NK-92 (cell line): ENCODE results near the gene GNPNAT1.

Source experiments
- DNase-seq: peaks from one replicate; lab custom pipeline; 2025; ENCODE audit not compliant: unreplicated experiment; lab: John Stamatoyannopoulos, UW

The GNPNAT1 gene

DNA sequence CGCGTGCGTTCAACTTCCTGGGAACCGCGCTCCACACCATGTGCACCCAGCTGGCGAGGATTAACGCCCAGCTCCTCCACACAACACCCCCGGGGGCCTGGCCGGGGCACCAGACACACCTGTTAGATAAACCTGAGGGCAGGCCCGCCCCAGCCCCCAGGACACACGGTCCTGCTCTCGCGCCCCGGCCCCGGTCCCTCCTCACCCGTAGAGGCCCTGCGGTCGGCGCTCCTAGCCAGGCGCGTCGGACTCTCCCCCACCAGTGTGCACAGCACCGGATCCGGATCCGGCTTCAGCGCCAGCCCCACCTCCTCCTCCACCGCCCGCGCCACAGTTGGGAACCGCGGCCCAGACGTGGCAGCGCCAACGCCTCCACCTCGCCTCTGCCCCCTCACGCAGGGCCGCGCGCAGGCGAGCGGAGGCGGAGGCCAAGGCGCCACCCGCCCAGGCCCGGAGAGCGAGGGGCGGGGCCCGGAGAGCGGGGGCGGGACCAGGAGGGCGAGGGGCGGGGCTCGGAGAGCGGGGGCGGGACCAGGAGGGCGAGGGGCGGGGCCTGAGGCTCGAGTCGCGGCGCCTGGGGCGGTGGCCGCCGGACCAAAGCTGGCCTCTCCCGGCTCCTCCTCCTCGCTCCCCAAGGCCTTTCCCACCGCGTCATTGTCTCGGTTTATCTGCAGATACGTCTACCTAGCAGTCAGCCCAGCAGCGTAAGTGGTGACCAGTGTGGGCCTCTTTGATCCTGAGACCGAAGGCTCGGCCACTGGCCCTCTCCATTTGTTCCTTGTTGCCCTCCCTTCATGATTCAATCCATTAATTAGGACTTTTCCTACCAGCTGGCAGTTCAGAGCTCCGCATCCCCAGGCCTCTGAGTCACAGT is at the start of gene GNPNAT1:
GNPNAT1 (minus strand) TSS at position 385 of the 874 bp plus-strand sequence. CDS start 6,957 bp downstream, outside the sequence.
- DNase-seq = peak; percentile 51

DNA sequence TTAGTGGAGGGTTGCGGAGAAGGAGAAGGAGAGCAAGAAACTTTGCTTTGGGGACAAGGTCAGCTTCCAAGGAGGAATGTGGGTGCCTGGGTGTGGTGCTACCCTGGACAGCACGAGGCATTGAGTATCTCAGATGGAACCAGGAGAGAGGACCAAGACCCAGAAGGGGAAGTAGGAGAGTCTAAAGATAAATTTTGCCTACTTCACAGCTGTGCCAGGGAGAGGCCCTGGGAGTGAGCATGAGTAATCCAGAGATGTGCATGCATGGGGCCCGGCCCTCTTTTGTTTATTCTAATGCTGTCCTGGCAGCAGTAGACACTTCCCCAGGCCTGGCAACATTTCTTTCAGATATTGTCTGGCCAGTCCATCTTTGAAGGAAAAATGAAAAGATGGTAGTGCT is 49.5 kb upstream of the GNPNAT1 start:
- DNase-seq = no peak

- DNase-seq = no peak
Observed at GRCh38 chr14:52837451-52837850, 46.0 kb upstream of the GNPNAT1 start.

GRCh38 chr14:52836063-52836462 is 44.7 kb upstream of the GNPNAT1 start:
- DNase-seq = no peak

- no peak for DNase-seq
Observed at GRCh38 chr14:52835122-52835903, 43.9 kb upstream of the GNPNAT1 start.

GRCh38 chr14:52834440-52834842 is 43.0 kb upstream of the GNPNAT1 start:
- no peak for DNase-seq

DNA sequence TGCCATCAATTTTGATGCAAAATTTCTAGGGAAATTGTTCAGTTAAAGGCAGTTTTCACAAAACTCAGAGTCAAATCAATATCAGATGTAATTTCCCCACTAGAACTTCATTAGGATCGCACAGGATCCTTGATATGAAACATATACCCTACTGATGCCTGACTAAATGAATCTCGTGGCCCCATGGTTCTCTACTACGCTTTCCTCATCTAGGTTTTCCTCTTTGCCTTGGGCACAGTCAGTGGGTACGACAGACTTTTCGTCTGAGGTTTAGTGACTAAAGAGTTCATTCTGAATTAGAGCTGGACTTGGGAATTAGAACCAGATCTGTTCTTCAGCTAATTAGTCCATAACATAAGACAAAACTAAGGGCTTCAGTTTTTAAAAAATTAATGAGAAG is 42.5 kb upstream of the GNPNAT1 start:
- no peak for DNase-seq

DNA sequence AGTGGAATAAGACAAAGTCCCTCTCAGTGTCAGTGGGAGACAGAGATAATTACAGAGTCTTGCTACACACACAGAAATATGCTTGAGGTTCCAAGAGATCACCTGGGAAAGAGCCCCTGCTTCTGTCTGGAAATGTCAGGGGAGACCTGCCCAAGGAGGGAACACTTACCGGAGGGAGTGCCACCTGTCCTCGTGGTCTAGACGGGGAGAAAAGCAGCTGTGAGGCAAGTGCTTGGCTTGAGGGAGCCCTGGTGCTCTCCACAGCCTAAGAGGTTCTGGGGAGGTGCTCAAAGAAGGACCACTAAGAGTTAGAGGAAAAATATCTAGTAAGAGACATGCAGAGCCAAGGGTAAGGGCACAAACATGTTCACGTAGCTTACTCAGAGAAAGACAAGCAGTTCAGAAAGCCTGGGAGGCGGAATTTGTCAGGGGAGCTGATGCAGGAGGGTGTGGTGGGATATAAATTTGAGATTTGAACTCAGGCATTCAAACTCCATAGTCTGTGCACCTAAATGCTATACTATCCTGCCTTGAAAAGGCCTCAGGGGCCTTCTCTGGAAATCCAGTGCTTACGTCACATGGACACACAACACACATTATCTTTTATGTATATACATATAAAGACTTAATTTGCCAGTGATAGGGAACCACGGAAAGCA is 38.2 kb upstream of the GNPNAT1 start:
- DNase-seq = no peak

GRCh38 chr14:52827426-52827825 is 36.0 kb upstream of the GNPNAT1 start:
- no peak for DNase-seq

- DNase-seq = no peak
Observed at GRCh38 chr14:52825085-52825484, 33.7 kb upstream of the GNPNAT1 start.

GRCh38 chr14:52824462-52824861 is 33.1 kb upstream of the GNPNAT1 start:
- no peak for DNase-seq

GRCh38 chr14:52821805-52822250 is 30.4 kb upstream of the GNPNAT1 start:
- DNase-seq = no peak

DNA sequence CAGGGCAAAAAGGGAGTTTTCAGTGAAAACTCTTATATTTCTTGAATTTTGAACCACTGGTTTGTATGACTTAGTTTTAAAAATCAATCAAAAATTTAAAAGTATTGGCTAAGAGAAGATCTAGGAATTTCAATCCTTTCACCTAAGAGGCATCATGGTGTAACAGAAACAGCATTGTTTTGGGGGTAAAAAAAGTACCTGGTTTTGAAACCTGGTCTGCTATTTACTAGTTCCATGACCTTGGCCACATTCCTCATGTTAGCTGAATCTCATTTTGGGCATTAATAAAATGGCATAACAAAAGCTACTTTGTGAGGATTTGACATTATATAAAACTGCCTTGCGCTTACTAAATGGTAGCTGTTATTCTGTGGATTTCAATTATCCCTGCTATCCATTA is 16.7 kb upstream of the GNPNAT1 start:
- DNase-seq = no peak

DNA sequence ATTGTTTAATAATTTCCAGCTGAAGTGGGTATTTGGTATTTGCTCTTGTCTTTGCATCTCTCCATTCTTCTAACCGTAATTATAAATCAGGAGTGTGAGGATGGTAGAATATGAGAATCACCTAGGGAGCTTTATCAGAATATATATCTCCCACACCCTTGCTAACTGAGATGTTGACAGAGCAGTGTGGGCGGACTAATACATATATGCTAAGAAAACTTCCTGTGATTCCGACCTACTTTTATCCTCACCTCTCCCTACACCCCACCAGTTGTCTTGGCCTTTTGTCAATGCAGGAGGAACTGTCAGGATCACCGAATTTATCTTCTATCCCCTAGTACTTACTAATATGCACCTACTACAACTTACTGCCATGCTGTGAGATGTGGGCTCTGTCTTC is 14.7 kb upstream of the GNPNAT1 start:
- no peak for DNase-seq

- no peak for DNase-seq
Observed at GRCh38 chr14:52802597-52802996, 11.2 kb upstream of the GNPNAT1 start.

GRCh38 chr14:52801014-52801712 is 9.8 kb upstream of the GNPNAT1 start:
- no peak for DNase-seq

DNA sequence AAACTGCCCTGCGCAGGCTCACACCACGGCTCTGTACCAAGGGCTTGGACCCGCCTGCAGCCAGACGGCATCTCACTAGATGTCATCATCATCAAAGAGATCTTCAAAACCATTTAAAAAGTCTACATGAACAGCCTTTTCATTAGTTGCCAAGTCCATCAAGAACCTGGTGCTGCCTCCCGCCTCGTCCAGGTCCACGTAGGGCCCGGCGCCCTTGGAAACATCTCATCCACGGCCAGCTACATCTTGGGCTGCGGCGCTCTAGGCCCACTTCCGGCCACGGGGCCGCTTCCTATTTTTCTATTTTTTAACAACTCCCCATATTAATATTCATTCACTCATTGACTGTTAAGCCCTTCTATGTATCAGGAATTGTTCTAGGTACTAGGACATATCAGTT is 7.4 kb upstream of the GNPNAT1 start:
- no peak for DNase-seq

DNA sequence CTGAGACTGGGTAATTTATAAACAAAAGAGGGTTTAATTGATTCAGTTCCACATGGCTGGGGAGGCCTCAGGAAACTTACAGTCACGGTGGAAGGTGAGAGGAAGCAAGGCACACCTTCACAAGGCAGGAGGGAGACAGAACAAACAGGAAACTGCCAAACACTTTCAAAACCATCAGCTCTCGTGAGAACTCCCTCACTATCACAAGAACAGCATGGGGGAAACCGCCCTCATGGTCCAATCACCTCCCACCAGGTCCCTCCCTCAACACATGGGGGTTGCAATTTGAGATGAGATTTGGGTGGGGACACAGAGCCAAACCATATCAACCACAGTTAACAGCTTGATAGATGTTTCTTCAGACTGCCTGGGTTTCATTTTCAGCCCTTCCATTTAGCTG is 6.2 kb upstream of the GNPNAT1 start:
- no peak for DNase-seq

GRCh38 chr14:52793061-52793460 is 1.7 kb upstream of the GNPNAT1 start:
- DNase-seq = no peak

GRCh38 chr14:52792097-52792415 is 649 bp upstream of the GNPNAT1 start:
- no peak for DNase-seq

DNA sequence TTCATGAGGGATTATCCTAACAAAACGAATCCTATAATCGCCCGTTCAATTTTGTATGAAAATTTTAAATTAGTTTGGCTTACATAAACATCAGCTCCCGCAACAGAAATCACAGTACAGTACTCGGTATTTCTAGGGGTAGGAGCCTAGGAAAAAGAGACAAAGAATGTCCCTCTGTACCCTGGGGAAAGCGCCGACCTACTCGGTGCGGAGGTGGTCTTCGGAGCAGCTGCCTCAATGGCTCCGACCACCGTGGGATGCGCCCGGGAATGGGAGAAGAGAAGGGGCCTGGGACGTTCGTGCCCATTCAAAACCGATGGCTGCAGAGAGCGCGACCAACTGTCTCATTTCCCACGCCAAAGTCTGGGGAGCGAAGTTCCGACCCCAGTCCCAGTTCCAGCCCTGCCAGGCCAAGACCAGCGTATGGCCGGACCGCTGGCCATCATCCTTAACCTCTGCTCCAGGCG is 618 bp downstream of the GNPNAT1 start:
- no peak for DNase-seq
